GM12875 (cell line): ENCODE data around the gene ASTN2.

ENCODE experiments used
- H3K4me3 ChIP-seq: one replicate; pipeline ENCODE4 v1.5.1; 2011; ENCODE audit warnings: low read depth, low read length, control low read depth
- TF ChIP-seq, protein P1 (sequence below): IDR thresholded peaks from 2 replicates; pipeline ENCODE4 v1.5.1; 2011; ENCODE audit warnings: low read depth, mild to moderate bottlenecking, control low read depth, inconsistent platforms, low read length, moderate library complexity, borderline replicate concordance; ENCODE audit not compliant: insufficient read depth

The ASTN2 gene

GRCh38 chr9:116483622-116484491 is 931.0 kb downstream of the ASTN2 start:
- H3K4me3 ChIP-seq = no peak overlapping the region
- TF ChIP-seq, protein P1, sequence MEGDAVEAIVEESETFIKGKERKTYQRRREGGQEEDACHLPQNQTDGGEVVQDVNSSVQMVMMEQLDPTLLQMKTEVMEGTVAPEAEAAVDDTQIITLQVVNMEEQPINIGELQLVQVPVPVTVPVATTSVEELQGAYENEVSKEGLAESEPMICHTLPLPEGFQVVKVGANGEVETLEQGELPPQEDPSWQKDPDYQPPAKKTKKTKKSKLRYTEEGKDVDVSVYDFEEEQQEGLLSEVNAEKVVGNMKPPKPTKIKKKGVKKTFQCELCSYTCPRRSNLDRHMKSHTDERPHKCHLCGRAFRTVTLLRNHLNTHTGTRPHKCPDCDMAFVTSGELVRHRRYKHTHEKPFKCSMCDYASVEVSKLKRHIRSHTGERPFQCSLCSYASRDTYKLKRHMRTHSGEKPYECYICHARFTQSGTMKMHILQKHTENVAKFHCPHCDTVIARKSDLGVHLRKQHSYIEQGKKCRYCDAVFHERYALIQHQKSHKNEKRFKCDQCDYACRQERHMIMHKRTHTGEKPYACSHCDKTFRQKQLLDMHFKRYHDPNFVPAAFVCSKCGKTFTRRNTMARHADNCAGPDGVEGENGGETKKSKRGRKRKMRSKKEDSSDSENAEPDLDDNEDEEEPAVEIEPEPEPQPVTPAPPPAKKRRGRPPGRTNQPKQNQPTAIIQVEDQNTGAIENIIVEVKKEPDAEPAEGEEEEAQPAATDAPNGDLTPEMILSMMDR = no peak

DNA sequence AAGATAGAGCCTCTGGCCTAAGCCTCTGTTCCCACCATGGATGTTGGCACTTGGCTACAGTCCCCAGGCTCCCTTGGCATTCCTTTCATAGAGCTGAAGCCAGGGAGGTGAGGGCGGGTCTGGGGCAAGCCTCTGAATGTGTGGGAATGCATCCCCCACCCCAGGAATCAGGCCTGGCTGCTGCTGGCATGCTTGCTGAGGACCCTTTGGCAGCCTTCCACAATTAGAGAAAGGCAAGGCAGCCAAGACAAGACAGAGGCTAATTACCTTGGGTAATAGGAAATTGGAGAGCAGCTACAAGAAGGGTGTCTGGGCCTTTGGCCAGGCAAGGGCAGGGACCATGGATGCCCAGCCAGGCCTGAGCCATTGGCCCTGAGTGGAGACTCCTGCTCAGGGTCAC is 932.1 kb downstream of the ASTN2 start:
- TF ChIP-seq, protein P1 = no peak
- H3K4me3 ChIP-seq = no peak overlapping the region

DNA sequence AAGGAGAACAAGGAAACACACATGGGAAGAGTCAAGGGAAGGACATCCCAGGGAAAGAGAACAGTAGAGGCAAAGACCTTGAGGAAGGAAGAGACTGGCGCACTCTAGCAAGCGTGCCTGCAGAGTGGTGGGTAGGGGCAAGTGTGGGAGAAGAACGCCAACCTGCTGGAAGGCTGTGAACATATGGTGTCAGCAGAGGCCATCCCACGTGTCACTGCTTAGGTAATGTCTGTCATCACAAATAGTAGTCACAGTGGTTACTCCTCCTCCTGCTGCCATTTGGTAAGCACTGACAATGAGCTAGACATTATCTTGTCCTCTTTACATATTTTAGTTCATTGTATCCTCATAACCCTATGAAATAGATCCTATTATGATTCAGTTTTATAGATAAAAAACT is 934.2 kb downstream of the ASTN2 start:
- no peak overlapping the region for H3K4me3 ChIP-seq
- TF ChIP-seq, protein P1 = no peak

DNA sequence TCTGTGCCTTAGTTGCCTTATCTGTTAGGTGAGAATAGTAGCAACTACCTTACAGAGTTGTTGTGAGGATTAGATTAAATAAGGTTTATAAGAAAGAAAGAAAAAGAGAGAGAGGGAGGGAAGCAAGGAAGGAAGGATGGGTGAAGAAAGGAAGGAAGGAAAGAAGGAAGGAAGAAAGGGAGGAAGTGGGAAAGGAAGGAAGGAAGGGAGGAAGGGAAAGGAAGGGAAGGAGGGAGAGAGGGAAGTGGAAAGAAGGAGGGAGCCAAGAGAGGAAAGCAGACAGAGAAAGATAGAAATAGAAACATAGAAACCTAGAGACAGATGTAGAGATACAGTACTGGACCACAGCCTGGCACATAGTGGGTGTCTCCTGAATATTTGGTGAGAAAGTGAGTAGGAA is 934.9 kb downstream of the ASTN2 start:
- no peak overlapping the region for H3K4me3 ChIP-seq
- TF ChIP-seq, protein P1 = no peak

- TF ChIP-seq, protein P1 = no peak
These were observed 935.8 kb downstream of the ASTN2 start for GRCh38 chr9:116479056-116479544.

DNA sequence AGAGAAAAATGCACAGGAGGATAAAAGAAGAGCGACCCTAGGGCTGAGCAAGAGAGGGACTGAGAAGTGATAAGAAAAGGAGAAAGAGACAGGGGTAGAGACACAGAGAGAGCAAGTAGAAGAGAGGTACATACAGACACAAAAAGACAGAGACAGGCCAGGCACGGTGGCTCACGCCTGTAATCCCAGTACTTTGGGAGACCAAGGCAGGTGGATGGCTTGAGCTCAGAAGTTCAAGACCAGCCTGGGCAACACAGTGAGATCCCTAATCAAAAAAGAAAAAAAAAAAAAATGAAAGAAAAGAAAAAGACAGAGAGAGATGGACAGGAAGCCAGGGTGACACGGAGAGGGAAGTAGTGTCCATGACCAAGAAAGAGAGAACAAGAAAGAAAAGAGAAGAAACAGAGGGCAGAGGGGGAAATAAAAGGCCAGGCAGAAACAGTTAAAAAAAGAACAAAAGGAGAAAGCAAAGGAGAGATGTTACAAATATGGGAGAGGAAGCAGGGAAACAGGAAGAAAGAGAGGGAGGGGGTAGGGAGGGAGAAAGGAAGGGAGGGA is 937.2 kb downstream of the ASTN2 start:
- TF ChIP-seq, protein P1 = no peak
- H3K4me3 ChIP-seq = no peak overlapping the region

More at GRCh38 chr9:116479056-116479544, 935.8 kb downstream of the ASTN2 start:
- H3K4me3 ChIP-seq = no peak overlapping the region
